HG02798 (cell line): ENCODE data around the gene TSPAN6.

Source experiments
- ATAC-seq: cut with Tn5 transposase; IDR thresholded peaks from one replicate; pipeline ENCODE4 v1.9.1; 2021; ENCODE audit warnings: mild to moderate bottlenecking; ENCODE audit not compliant: unreplicated experiment, poor library complexity

Gene TSPAN6

DNA sequence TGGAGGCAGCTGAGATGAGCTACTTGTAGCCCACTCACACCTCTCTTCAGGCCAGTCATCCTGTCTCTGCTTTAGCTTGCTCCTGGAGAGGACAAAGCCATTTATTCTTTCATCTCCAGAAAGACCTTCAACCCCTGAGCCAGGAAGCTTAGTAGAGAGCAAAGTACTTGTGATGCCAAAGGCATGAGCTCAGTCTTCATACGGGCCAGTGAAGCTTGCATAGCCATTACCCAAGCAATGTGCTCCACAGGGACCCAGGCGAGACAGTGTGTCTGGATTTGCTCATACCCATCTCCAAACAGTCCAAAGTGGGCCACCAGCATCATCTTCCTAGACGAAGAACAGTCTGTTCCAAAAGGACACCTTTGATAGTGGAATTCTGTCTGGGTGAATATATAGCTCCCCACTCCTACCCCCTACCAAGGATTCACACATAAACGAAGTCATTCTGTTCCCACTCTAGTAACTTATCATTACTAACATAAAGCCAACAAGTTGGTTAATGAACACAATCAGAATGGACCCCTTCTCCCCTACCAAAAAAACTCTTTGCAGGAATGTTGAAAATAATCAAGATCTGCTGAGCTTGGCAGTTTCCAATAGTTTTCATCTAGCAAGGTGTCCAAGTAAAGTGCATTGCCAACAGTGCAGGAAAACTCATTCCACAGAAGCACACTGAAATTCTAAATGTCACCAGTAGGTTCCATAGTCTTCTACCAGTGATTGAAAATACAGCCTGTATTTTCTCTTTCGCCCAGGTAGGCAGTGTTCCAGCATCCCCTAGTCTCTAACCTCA is 45.2 kb downstream of the TSPAN6 start:
- ATAC-seq, result no peak

DNA sequence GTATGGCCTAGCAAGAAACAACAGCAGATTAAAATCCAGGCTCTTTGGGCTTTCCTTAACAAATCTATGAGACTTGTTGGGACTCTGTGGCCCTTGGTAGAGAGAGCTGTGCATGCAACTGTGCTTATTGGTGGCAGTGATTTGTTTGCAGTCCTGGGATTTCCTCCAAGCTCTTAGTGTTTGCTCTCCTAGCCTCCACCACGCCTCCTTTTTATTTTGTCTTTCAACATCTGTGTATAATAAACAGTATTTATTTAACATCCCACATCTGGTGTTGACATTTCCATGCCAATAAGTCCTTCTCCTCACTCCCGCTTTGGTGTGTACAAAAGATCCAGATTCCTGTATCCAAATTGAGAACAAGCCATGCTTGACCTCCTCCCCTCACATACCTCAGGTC is 48.7 kb downstream of the TSPAN6 start:
- ATAC-seq, result no peak

DNA sequence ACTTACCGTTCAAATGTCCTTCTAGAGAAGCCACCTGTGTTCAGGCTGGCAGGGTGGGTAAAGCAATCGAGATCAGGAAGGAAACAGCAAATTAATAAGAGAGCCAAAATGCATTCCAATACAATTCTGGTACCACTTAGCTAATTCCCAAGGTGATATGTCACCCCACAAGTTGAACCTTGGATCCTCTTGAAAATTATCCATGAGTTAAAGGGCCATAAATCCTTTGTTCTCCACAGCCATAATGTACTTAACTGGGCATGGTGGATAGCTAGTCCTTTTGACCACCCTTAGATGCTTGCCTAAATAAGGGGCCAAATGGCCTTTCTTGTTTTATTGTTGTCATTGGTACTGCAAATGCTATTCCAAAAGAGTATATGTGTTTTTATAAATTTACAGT is 49.9 kb downstream of the TSPAN6 start:
- no peak for ATAC-seq

DNA sequence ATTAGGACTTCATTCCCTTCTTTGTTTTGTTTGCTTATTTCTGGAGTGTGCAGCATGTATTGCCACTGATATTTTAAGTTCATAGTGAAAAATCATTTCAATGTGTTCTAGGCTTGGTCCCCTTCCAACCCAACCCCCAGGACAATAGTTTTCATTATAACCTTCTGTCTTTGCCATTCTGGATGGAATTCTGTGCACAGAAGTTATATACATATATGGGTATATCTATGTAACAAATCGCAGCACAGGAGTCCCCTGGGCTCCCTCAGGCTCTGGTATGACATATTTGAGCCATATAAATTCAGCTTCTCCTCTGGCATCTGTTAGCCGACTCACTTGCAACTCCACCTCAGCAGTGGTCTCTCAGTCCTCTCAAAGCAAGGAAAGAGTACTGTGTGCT is 52.0 kb downstream of the TSPAN6 start, which contains the start of gene TNMD:
Gene TNMD, plus strand, starts transcription at position 326 of the 400 bp plus-strand sequence. CDS start 83 bp downstream, outside the sequence.
- no peak for ATAC-seq
